GM18502 (cell line): ENCODE measurements around the gene SLC7A9.
"Not testable (repeated sequence)": the region's sequence is repeated elsewhere in the genome, so short reads cannot be mapped to it uniquely, and the experiment has no call there.

Experiments used
- ATAC-seq: cut with Tn5 transposase; IDR thresholded peaks from one replicate; pipeline ENCODE4 v1.9.1; 2021; ENCODE audit warnings: mild to moderate bottlenecking; ENCODE audit not compliant: unreplicated experiment, poor library complexity

The SLC7A9 gene

GRCh38 chr19:32886241-32886640, 16.7 kb upstream of the SLC7A9 start:
- no peak for ATAC-seq

- ATAC-seq = not testable (repeated sequence)
Measured at GRCh38 chr19:32885255-32885654, 15.7 kb upstream of the SLC7A9 start.

GRCh38 chr19:32881766-32882165, 12.2 kb upstream of the SLC7A9 start:
- no peak for ATAC-seq

- ATAC-seq = no peak
Measured at GRCh38 chr19:32880622-32881021, 11.1 kb upstream of the SLC7A9 start.

- ATAC-seq = no peak
Measured at GRCh38 chr19:32879741-32880140, 10.2 kb upstream of the SLC7A9 start.

- no peak for ATAC-seq
Measured at GRCh38 chr19:32878988-32879387, 9.4 kb upstream of the SLC7A9 start.

- no peak for ATAC-seq
Measured at GRCh38 chr19:32877977-32878745, 8.6 kb upstream of the SLC7A9 start.

GRCh38 chr19:32877323-32877912, 7.9 kb upstream of the SLC7A9 start:
- no peak for ATAC-seq

GRCh38 chr19:32876919-32877285, 7.3 kb upstream of the SLC7A9 start:
- ATAC-seq = no peak

- ATAC-seq = no peak
Measured at GRCh38 chr19:32876236-32876918, 6.8 kb upstream of the SLC7A9 start.

- ATAC-seq = no peak
Measured at GRCh38 chr19:32875428-32875827, 5.9 kb upstream of the SLC7A9 start.

GRCh38 chr19:32874605-32875004, 5.0 kb upstream of the SLC7A9 start:
- ATAC-seq = no peak

- no peak for ATAC-seq
Measured at GRCh38 chr19:32873247-32873959, 3.8 kb upstream of the SLC7A9 start.

- ATAC-seq = no peak
Measured at GRCh38 chr19:32872391-32872790, 2.8 kb upstream of the SLC7A9 start.

GRCh38 chr19:32870981-32871451, 1.4 kb upstream of the SLC7A9 start:
- no peak for ATAC-seq

- no peak for ATAC-seq
Measured at GRCh38 chr19:32869966-32870573, 503 bp upstream of the SLC7A9 start.

- ATAC-seq = no peak
Measured at GRCh38 chr19:32868206-32868950, 1.2 kb downstream of the SLC7A9 start.

- ATAC-seq = not testable (repeated sequence)
Measured at GRCh38 chr19:32867436-32867835, 2.1 kb downstream of the SLC7A9 start.

GRCh38 chr19:32866564-32867265, 2.9 kb downstream of the SLC7A9 start:
- ATAC-seq = no peak
